ENCODE measurements around the gene RIIAD1.
"Not testable (repeated sequence)": the region's sequence is repeated elsewhere in the genome, so short reads cannot be mapped to it uniquely, and the experiment has no call there.

The RIIAD1 gene

DNA sequence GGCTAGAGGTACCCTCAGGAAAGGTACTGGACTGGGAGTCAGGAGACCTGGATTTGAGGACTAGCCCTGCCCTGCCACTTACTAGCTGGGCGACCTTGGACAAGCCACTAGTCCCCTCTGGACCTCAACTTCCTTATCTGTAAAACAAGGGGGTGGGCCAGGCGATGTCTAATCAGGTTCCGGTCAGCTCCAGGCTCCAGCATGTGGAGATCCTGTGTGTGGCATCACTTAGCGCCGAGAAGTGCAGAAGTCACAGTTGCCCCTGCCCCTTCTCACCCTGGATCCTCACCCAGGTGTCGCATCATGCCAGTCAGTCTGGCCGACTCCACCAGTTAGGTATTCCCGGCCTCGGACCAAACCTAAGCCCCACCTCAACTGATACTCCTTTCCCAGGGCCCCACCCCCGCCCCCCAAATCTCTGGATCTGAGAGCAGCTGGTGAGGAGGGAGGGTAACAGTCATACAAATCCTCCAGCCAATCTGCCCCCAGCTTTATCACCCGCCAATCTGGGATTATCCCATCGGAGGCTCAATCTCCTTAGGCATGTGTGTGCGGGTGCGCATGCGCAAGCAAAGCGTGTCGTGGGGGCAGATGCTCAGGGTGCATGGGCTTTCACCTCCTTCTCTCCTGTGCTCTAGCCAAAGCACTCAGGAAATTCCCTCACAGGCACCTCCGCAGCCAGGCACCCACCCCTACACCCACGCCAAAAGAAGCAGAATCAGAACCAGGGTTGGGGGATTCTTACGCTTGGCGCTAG is 10.1 kb upstream of the RIIAD1 start:
- DNase-seq = no peak

- DNase-seq = peak; percentile 32
Measured at GRCh38 chr1:151711951-151712350, 9.4 kb upstream of the RIIAD1 start.

GRCh38 chr1:151713044-151713443 is 8.3 kb upstream of the RIIAD1 start:
- DNase-seq = no peak

DNA sequence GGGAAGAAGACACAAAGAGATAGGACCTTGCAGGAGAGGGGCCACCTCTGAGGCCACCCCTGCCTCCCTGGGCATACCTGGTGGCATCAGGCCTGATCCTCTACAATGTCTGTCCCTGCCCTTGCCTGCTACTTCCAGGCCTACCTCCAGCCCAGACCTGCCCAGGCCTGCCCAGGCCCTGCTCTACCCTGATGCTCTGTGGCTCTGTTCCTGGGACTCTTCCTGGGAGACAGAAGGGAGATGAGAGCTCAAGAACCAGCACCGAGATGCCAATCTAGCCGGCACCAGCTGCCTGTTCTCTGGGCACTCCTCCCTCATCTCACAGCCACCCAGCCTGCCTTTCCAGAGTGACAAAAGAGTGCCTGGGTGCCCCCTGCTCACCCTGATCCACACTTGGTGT is 7.4 kb upstream of the RIIAD1 start:
- DNase-seq = peak; percentile 33

GRCh38 chr1:151714820-151715725 is 6.2 kb upstream of the RIIAD1 start:
- no peak for DNase-seq

DNA sequence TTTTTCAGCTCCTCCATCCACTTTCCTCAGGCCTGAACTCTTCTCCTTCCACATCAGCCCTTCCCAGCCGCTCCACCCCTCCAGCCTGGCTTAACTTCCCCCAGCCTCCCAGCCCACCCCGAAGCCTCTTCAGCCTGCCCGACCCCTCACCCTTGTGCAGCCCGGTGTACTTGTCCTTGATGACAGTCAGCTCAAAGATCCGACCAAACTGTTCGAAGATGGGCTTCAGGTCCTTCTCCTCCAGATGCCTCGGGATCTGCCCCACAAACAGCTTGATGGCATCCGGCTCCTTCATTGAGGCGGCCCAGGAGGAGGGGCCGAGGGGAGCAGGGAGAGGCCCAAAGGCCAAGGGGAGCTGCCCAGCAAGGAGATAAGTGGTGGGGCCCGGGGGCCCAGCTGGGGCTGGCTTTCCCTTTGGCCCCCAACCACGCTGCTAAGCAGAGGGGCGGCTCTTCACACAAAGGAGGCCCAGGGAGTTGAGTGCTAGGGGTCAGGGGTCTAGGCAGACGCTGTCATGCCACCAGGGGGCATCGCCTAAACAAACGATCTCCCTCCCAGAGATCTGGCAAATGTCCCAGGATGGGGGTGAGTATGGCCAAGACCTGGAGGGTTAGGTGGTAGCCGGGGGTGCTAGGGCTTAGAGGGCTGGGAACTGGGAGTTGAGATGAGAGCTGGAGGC is 5.5 kb upstream of the RIIAD1 start:
- DNase-seq = peak; percentile 34

DNA sequence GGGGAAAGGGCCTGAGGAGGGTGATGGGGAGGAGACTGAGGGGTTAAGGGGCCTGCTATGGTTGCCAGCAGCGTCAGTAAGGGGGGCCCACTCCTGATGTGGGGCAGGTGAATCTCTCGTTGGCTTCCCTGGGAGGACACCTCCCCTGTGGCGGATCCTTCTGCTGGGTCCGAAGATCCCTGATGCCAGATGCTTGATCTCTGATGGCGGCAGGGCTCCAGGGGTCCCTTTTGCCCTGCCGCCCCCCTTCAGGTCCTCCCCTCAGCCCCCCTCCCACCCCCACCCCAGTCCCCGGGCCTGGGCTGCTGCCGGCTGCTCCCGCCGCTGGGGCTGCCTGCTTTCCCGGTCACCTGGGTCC is 4.9 kb upstream of the RIIAD1 start:
- DNase-seq = no peak

- peak; percentile 98 for DNase-seq
Measured at GRCh38 chr1:151716771-151717631, 4.3 kb upstream of the RIIAD1 start, which contains the start of gene CELF3. Gene CELF3 (minus strand): TSS chr1:151716803. CDS start chr1:151716020, 783 bp downstream.

DNA sequence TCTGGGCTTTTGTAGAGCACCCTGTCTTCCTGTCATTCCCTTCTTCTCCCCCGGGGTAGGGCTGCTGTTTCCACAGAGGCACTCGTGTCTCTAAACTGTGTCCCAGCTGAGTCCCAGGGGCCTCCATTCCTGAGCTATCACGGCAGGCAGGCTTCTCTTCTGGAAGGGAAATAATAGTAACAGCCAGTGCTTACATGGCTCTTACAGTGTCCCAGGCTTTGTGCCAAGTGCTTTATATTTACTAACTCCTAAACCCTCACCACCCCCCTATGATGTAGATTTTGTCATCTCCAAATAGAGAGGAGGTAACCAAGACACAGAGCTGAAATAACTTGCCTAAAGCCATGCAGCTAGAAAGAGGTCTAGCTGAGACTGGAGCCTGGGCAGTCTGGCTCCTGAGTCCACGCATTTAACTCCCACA is 3.3 kb upstream of the RIIAD1 start:
- peak; percentile 6 for DNase-seq

- DNase-seq = no peak
Measured at GRCh38 chr1:151718666-151719065, 2.7 kb upstream of the RIIAD1 start.

- no peak for DNase-seq
Measured at GRCh38 chr1:151720125-151720524, 1.2 kb upstream of the RIIAD1 start.

GRCh38 chr1:151720554-151720953 is 768 bp upstream of the RIIAD1 start:
- DNase-seq = no peak

DNA sequence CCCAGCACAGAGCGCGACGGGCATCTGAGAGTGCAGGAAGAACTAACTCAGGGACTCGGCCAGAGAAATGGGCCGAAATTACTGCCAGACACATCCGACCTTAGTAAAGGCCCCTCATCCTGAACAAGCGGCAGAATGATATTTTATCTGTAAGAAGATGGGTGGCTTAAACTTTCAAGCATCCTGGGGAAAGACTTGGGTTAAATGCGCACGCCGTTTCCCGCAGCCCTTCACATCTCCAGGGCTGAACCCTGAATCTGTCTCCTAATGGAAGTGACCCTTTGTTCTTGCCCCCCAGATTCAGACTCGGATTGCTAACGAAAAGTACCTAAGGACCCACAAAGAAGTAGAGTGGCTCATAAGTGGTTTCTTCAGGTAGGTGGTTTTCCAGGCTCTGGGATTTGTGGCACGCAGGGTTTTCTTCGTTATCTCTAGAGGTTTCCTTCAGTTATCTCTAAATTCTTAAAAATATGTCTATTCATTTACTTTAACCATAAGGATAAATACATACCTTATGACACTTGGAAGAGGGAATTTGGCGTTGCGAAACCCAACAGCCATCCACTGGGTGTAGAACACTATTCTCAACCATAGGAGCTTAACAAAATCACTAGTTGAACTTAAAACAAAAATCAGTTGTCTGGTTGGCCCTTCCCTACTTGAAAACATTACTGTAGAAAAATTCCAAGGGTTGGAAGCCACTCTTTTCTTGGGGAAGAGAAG is 627 bp downstream of the RIIAD1 start:
- no peak for DNase-seq

GRCh38 chr1:151723726-151724370 is 2.5 kb downstream of the RIIAD1 start:
- no peak for DNase-seq

DNA sequence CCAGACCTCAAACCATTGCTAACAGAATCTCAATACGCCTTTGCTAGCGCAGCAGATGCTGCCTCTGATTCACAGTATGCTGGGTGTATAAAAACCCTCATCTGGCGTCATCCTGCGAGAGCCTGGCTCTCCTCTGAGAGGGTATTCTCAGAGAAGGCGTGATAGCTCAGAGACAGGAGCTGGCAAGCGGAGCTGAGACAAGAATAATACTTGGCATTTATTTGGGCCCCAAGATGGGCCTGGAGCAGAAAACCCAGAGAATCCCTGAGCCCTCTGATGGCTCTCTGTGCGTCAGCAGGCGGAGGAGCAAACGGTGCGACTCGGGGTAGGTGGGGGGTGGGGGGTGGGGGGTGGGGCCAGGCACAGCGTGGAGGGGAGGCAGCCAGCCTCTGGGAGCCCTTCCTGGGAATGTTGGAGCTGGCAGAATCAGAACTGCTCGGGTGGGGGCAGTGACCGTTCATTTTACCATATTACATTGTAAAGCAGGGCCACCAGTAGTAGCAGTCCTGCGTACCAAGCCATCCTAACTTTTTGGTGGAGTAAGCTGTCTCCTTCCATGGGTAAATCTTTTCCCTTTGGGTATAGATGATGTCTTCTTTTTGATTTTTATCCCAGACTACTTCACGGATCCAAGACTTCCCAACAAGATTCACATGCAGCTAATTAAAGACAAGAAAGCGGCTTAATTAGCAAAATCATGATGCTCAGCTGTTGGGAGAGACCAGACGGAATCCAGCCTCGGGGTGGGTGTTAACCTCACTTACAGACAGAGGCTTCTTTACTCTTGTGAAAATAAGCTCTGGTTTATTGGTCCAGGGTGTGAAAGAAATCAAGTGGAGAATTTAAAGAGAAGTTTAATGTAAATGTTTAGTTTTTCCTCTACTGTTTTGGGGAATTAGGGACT is 7.1 kb downstream of the RIIAD1 start:
- DNase-seq = no peak

GRCh38 chr1:151729157-151729965 is 8.0 kb downstream of the RIIAD1 start:
- no peak for DNase-seq

DNA sequence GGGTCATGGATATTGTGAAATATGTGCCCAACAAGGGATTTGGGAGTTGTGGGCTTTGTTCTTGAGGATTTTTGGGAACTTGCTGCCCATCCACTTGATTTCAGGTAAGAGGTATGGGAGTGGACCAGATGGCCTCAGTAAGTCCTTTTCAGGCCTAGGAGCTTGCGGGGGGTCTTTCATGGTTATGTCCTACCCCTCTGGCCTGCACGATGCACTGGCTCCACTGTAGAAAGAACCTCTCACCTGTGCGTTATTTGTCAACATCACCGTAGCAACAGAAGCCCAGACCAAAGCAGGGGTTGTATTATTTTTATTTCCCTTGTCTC is 8.6 kb downstream of the RIIAD1 start:
- DNase-seq = no peak

DNA sequence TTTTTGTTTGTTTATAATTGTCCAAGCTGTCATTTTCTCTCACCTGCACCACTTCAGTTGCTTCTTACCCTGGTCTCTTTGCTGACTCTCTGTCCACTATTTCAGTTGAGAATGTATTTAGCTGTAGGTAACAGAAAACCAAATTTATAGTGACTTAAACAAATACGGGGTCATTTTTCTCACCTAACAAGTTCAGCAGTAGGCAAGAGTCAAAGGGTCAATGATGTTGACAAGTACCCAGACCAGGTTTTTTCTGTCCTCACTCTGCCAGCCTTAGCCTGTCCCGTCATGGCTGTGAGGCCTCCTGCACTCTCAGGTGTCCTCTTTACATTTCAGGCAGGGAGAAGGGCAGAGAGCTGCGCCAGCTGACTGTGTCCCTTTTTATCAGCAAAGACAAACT is 11.8 kb downstream of the RIIAD1 start:
- DNase-seq = no peak

DNA sequence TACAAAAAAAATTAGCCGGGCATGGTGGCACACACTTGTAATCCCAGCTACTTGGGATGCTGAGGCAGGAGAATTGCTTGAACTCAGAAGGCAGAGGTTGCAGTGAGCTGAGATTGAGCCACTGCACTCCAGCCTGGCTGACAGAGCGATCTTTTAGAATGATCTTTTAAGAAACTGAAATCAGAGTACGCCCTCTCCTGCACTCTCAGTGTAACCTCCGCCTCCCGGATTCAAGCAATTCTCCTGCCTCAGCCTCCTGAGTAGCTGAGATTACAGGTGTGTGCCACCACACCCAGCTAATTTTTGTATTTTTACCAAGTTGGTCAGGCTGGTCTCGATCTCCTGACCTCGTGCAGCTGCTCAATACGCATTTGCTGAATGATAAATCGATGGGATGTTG is 12.7 kb downstream of the RIIAD1 start:
- not testable (repeated sequence) for DNase-seq

Measured in DMS153 (cell line).